Right lobe of liver (tissue), 4 donors: ENCODE measurements around the gene FCER1A.

Experiments used
- POLR2A ChIP-seq: fragments of 450-650 bp; IDR thresholded peaks from one replicate; pipeline ENCODE4 v1.6.1; 2017; ENCODE audit warnings: antibody characterized with exemption, mild to moderate bottlenecking
- TF ChIP-seq, protein P1 (sequence below), 4 donors: fragments of 200-600 bp in 3 of 4; fragments of 450-650 bp in 1 of 4; IDR thresholded peaks; one replicate each; pipeline versions ENCODE4 v1.5.1 to v1.8.0; 2016 to 2022; ENCODE audit warnings: antibody characterized with exemption in 4 of 4, mild to moderate bottlenecking in 2 of 4
- donor health status: DM: no; HTN: no; CAD: no.
- donor health status: DM: no; HTN: no; CAD: no.
- donor health status: DM: no; HTN: yes; CAD: no.

DNA sequence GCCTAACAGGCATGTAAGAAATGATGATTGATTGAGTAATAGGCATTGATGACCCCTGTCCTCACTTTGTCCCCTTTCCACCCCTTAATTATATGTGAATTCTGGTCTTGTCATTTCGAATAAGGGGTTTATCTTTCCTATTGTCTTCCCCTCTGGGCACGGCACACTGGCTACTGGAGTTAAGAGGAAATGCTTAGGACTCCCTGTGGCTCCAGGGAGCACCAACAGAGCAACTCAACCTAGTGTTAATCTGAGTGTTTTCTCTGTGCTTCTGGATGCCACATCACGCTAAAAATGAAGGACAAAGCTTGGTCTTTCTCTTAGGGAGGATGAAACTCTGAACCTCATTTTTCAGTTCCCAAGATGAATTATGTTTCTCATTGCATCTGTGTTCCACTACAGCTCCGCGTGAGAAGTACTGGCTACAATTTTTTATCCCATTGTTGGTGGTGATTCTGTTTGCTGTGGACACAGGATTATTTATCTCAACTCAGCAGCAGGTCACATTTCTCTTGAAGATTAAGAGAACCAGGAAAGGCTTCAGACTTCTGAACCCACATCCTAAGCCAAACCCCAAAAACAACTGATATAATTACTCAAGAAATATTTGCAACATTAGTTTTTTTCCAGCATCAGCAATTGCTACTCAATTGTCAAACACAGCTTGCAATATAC is 5.3 kb downstream of the FCER1A start:
- TF ChIP-seq, protein P1, sequence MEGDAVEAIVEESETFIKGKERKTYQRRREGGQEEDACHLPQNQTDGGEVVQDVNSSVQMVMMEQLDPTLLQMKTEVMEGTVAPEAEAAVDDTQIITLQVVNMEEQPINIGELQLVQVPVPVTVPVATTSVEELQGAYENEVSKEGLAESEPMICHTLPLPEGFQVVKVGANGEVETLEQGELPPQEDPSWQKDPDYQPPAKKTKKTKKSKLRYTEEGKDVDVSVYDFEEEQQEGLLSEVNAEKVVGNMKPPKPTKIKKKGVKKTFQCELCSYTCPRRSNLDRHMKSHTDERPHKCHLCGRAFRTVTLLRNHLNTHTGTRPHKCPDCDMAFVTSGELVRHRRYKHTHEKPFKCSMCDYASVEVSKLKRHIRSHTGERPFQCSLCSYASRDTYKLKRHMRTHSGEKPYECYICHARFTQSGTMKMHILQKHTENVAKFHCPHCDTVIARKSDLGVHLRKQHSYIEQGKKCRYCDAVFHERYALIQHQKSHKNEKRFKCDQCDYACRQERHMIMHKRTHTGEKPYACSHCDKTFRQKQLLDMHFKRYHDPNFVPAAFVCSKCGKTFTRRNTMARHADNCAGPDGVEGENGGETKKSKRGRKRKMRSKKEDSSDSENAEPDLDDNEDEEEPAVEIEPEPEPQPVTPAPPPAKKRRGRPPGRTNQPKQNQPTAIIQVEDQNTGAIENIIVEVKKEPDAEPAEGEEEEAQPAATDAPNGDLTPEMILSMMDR (IDR thresholded peaks at IDR 0.05), result no peak
- no peak for TF ChIP-seq POLR2A
